ENCODE measurements around the gene SORBS1. TPM values are rescaled to one million over a fixed set of nuclear protein-coding genes. Genes with fewer than 3 reads are reported as not detected.

SORBS1 gene
- total and polyA plus RNA-seq, 2 of the 13 experiments (the other 11 are each of a cell fraction or from before 2014, with no cell fraction given), result 16.8 to 39.8 TPM

GRCh38 chr10:95262763-95263518 lies 298.2 kb downstream of the SORBS1 start (continued):
- TF ChIP-seq ZNF20 (CRISPR knock-in tag; IDR thresholded peaks at IDR 0.05), result no peak
- TF ChIP-seq FOSL1 (CRISPR knock-in tag; IDR thresholded peaks at IDR 0.05; ENCODE audit: borderline replicate concordance), result no peak
- TF ChIP-seq JUND (CRISPR knock-in tag; IDR thresholded peaks at IDR 0.05), result no peak
- TF ChIP-seq GZF1 (CRISPR knock-in tag; IDR thresholded peaks at IDR 0.05), result no peak
- TF ChIP-seq RARA (CRISPR knock-in tag; IDR thresholded peaks at IDR 0.05), result 0 out of 2 replicates have a peak, but pooled peaks have one; percentile 28
- TF ChIP-seq ZBTB25 (CRISPR knock-in tag; IDR thresholded peaks at IDR 0.05), result no peak
- TF ChIP-seq ONECUT2 (CRISPR knock-in tag; IDR thresholded peaks at IDR 0.05), result no peak
- no peak for TF ChIP-seq FOXC1 (CRISPR knock-in tag; IDR thresholded peaks at IDR 0.05; ENCODE audit: borderline replicate concordance)
- TF ChIP-seq IRF9 (CRISPR knock-in tag; IDR thresholded peaks at IDR 0.05; ENCODE audit: borderline replicate concordance), result no peak
- TF ChIP-seq HNF4A (CRISPR knock-in tag; IDR thresholded peaks at IDR 0.05), result peak; percentile 23; the same call in 1 of the 2 replicates
- TF ChIP-seq CREB1 (IDR thresholded peaks at IDR 0.05), result no peak
- TF ChIP-seq CREB1 (CRISPR knock-in tag; IDR thresholded peaks at IDR 0.05), result no peak
- TF ChIP-seq DNMT3B (CRISPR knock-in tag; conservative IDR thresholded peaks at IDR 0.05), result no peak
- TF ChIP-seq TARDBP (CRISPR knock-in tag; IDR thresholded peaks at IDR 0.05), result 0 out of 2 replicates have a peak, but pooled peaks have one; percentile 26
- TF ChIP-seq ZBTB1 (CRISPR knock-in tag; IDR thresholded peaks at IDR 0.05; ENCODE audit: borderline replicate concordance), result no peak
- no peak for TF ChIP-seq ZNF260 (CRISPR knock-in tag; IDR thresholded peaks at IDR 0.05; ENCODE audit: borderline replicate concordance, low read depth)
- peak; percentile 71 for TF ChIP-seq NR2F6 (IDR thresholded peaks at IDR 0.05)
- peak; percentile 65 for TF ChIP-seq NR2F6 (CRISPR knock-in tag; IDR thresholded peaks at IDR 0.05)
- no peak for TF ChIP-seq ZNF547 (CRISPR knock-in tag; IDR thresholded peaks at IDR 0.05)
- TF ChIP-seq NFKB2 (CRISPR knock-in tag; IDR thresholded peaks at IDR 0.05; ENCODE audit: borderline replicate concordance), result no peak
- peak; percentile 95 for TF ChIP-seq PPARG (CRISPR knock-in tag; conservative IDR thresholded peaks at IDR 0.05)
- TF ChIP-seq SNAPC5 (CRISPR knock-in tag; IDR thresholded peaks at IDR 0.05; ENCODE audit: borderline replicate concordance), result no peak
- no peak for TF ChIP-seq ZNF564 (CRISPR knock-in tag; IDR thresholded peaks at IDR 0.05)
- TF ChIP-seq HDAC2 (CRISPR knock-in tag; IDR thresholded peaks at IDR 0.05), result peak; percentile 28; the same call in 1 of the 2 replicates
- no peak for TF ChIP-seq CREB3 (CRISPR knock-in tag; IDR thresholded peaks at IDR 0.05)
- TF ChIP-seq ZFAT (CRISPR knock-in tag; conservative IDR thresholded peaks at IDR 0.05), result no peak
- no peak for TF ChIP-seq KDM2A (CRISPR knock-in tag; IDR thresholded peaks at IDR 0.05; ENCODE audit: borderline replicate concordance, low read depth)
- no peak for TF ChIP-seq ETV6 (CRISPR knock-in tag; conservative IDR thresholded peaks at IDR 0.05)
- no peak for TF ChIP-seq ZNF362 (CRISPR knock-in tag; IDR thresholded peaks at IDR 0.05; ENCODE audit: borderline replicate concordance)
